ENCODE results near the gene CFAP99. TPM values are rescaled to one million over a fixed set of nuclear protein-coding genes. Genes with fewer than 3 reads are reported as not detected.

Gene CFAP99
- total and polyA plus RNA-seq, 8 donors: 0.28 to 1.6 (median 0.70) TPM

DNA sequence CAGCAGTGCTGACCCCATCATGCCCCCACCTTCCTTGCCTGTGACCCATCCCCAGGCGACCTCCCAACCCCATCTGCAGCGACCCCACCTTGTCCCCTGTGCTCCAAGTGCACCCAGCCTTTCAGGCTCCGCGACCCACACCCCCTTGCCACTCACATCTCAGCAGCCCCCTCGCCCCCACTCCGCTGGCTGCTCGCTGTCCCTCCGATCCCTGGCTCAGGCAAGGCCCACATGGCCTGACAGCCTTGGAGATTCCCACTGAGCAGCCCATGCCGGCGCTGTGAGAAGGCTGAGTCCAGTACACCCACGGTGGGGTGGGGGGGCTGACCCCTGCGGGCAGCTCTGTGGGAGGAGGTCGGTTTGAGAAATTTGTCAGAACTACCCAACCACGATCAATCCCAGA is 9.4 kb upstream of the CFAP99 start:
- Histone ChIP-seq H3K9me3 (no peaks in the 10 kb centered on the region), H3K27ac (no peak overlapping the region), H3K4me3 (no peak overlapping the region), H3K27me3 (no peaks in the 10 kb centered on the region), H3K36me3 (no peaks in the 10 kb centered on the region), H3K4me1 (peaks cover 5 to 12% (median 9%) of the 10 kb centered on the region in 3 donors)
- DNase-seq (peak in 1 of 6 donors; percentile 75), FAIRE-seq (no peak), ATAC-seq (no peak)
- TF ChIP-seq, protein P1, sequence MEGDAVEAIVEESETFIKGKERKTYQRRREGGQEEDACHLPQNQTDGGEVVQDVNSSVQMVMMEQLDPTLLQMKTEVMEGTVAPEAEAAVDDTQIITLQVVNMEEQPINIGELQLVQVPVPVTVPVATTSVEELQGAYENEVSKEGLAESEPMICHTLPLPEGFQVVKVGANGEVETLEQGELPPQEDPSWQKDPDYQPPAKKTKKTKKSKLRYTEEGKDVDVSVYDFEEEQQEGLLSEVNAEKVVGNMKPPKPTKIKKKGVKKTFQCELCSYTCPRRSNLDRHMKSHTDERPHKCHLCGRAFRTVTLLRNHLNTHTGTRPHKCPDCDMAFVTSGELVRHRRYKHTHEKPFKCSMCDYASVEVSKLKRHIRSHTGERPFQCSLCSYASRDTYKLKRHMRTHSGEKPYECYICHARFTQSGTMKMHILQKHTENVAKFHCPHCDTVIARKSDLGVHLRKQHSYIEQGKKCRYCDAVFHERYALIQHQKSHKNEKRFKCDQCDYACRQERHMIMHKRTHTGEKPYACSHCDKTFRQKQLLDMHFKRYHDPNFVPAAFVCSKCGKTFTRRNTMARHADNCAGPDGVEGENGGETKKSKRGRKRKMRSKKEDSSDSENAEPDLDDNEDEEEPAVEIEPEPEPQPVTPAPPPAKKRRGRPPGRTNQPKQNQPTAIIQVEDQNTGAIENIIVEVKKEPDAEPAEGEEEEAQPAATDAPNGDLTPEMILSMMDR (IDR thresholded peaks at IDR 0.05): no peak
- intact Hi-C loops (cut with DNase I): no loop called here
- 78 to 81% methylated on average over 14 of the region's 14 CpGs for WGBS, 2 donors

DNA sequence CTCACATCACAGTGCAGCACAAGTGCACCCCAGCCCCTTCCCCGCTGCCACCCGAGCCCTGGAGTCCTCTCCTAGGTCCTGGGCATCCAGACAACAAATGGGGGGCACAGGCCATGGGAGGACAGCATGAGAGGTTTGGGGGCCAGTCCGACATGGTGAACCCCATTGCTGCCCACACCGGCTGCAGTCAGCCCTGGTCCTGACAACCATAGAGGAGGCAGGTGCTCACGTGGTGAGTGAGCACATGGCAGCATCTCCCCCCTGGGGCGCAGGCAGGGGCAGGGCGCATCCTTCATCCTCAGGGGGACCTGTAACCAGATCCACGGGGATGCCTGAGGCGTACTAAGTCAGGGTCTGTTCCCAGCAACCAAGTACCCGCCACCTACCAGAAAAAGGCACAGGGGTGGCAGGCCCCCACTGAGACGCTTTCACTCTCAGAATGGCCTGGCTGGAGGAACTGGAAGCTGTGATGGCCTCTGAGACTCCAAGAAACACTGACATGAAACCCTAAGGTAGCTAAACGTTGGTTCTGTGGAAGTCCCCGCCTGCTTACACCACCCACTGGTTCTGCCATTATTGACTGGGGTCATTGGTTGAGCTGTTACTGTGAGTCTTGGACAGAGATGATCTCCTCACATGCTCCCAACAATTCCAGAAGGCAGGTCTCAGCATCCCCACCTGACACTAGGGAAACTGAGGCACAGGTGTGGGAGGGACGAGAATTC is 6.8 kb upstream of the CFAP99 start:
- H3K4me3 ChIP-seq: no peak overlapping the region
- DNase-seq (peak in 1 of 6 donors; percentile 61), FAIRE-seq (no peak), ATAC-seq (no peak)
- no peaks in the 10 kb centered on the region for H3K27me3 ChIP-seq
- H3K36me3 ChIP-seq: no peaks in the 10 kb centered on the region
- H3K4me1 ChIP-seq: peaks cover 5 to 12% (median 9%) of the 10 kb centered on the region in 3 donors
- H3K9me3 ChIP-seq: no peaks in the 10 kb centered on the region
- TF ChIP-seq, protein P1 (IDR thresholded peaks at IDR 0.05): no peak
- WGBS, 2 donors: 84 to 86% methylated on average over 14 of the region's 14 CpGs
- intact Hi-C loops (cut with DNase I): no loop called here
- peak overlapping the region in 3 of 4 donors; percentile 25 to 44 (median 38) for H3K27ac ChIP-seq

DNA sequence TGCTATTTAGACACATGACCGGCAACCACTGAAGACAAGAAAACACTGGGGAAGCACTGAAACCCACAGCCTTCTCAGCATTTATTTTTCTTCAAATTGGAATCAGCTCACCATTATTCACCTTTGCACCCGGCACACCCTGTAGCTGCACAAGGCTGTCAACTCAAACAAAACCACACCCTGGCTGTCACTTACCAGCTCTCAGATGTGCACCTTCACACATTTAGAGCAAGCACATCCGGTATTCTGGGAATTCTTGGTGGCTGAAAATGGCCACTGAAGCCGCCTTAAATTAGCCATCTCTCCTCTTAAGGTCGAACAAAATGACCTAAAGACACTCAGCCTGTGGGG is 6.2 kb upstream of the CFAP99 start:
- Histone ChIP-seq H3K4me1 (peaks cover 5 to 12% (median 9%) of the 10 kb centered on the region in 3 donors), H3K27ac (peak overlapping the region in 3 of 4 donors; percentile 25 to 44 (median 38)), H3K4me3 (no peak overlapping the region), H3K36me3 (no peaks in the 10 kb centered on the region), H3K27me3 (no peaks in the 10 kb centered on the region), H3K9me3 (no peaks in the 10 kb centered on the region)
- TF ChIP-seq, protein P1 (IDR thresholded peaks at IDR 0.05): no peak
- no peak for DNase-seq
- intact Hi-C loops (cut with DNase I): no loop called here
- peak in 1 of 4 donors; percentile 4 for ATAC-seq
- no peak for FAIRE-seq
- WGBS, 2 donors: 57 to 62% methylated on average over 5 of the region's 5 CpGs

DNA sequence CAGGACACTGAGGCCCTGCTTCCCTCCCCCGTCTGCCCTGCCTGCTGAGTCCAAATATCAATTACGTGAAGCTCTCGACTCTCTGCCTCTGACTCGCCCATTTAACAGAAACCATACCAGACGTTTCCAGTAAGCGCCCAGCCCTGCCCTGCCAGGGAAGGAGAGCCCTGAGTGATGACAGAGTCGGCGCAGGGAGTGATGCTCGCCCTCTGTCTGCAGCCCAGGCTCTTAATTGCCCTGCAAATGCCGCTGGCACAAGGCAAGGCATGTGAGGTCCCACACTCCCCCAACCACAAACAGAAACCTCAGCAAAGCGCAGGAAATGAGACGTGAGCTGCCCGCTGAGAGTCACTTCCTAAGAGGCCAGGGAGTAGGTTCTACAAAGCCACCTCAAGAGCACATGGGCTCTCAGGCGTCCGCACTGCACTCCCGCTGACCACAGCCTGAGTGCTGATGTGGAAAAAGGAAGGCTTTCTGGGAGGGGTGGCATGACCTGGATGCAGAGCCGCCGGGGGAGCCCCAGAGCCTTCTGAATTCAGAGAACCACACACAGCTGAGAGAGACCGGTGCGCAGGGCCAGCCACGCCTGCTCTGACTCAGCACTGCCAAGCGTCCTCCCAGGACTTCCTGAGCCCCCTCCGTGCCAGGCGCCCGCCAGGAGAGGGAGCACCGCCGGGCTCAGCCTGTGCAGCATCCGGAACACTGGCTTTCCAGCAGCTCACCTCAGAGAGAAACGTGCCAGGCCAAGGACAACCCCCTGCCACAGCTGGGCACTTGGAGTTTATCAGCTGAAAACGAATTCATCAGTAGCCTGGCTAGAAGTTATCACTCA is 5.7 kb upstream of the CFAP99 start:
- intact Hi-C loops (cut with DNase I): no loop called here
- peak overlapping the region in 1 of 4 donors; percentile 19 for H3K4me3 ChIP-seq
- H3K4me1 ChIP-seq: peaks cover 5 to 12% (median 9%) of the 10 kb centered on the region in 3 donors
- no peaks in the 10 kb centered on the region for H3K27me3 ChIP-seq
- FAIRE-seq: no peak
- H3K9me3 ChIP-seq: no peaks in the 10 kb centered on the region
- H3K27ac ChIP-seq: peak overlapping the region in 3 of 4 donors; percentile 25 to 44 (median 38)
- peak; percentile 80 to 92 (median 87) for DNase-seq
- 20% methylated on average over 30 of the region's 30 CpGs for WGBS, 2 donors
- ATAC-seq: peak; percentile 92 to 96 (median 96)
- TF ChIP-seq, protein P1 (IDR thresholded peaks at IDR 0.05): peak in 1 of 4 donors; percentile 15
- no peaks in the 10 kb centered on the region for H3K36me3 ChIP-seq

Data from pancreas (tissue), 10 donors.